Measurements from ENCODE around the gene RTF1.

The RTF1 gene

GRCh38 chr15:41484937-41485625 is 68.2 kb downstream of the RTF1 start:
- DNase-seq: no peak

GRCh38 chr15:41486286-41486685 is 69.4 kb downstream of the RTF1 start:
- DNase-seq: no peak

- DNase-seq: no peak
These were observed 70.5 kb downstream of the RTF1 start for GRCh38 chr15:41487381-41487780.

- DNase-seq: no peak
These were observed 70.9 kb downstream of the RTF1 start for GRCh38 chr15:41487802-41488201.

- DNase-seq: no peak
These were observed 72.7 kb downstream of the RTF1 start for GRCh38 chr15:41489641-41490040.

GRCh38 chr15:41490355-41490754 is 73.5 kb downstream of the RTF1 start:
- DNase-seq: no peak

GRCh38 chr15:41491889-41492288 is 75.0 kb downstream of the RTF1 start:
- DNase-seq: no peak

- no peak for DNase-seq
These were observed 75.8 kb downstream of the RTF1 start for GRCh38 chr15:41492597-41493204.

- DNase-seq: peak in 51 of 58 donors; percentile 8 to 64 (median 41)
These were observed 76.5 kb downstream of the RTF1 start, which contains the start of gene ITPKA for GRCh38 chr15:41493205-41493901. TSS of gene ITPKA (plus strand) at chr15:41493874. CDS start at chr15:41493928, 54 bp downstream.

- DNase-seq: no peak
These were observed 77.0 kb downstream of the RTF1 start for GRCh38 chr15:41493902-41494189.

GRCh38 chr15:41494190-41494921 is 77.5 kb downstream of the RTF1 start:
- DNase-seq: peak in 8 of 58 donors; percentile 24 to 50 (median 36)

- DNase-seq: peak in 1 of 58 donors; percentile 20
These were observed 78.2 kb downstream of the RTF1 start for GRCh38 chr15:41494922-41495735.

- DNase-seq: no peak
These were observed 79.1 kb downstream of the RTF1 start for GRCh38 chr15:41495736-41496599.

- no peak for DNase-seq
These were observed 81.8 kb downstream of the RTF1 start for GRCh38 chr15:41498657-41499056.

- DNase-seq: peak in 29 of 58 donors; percentile 5 to 68 (median 27)
These were observed 82.4 kb downstream of the RTF1 start for GRCh38 chr15:41499109-41499851.

GRCh38 chr15:41501191-41501917 is 84.5 kb downstream of the RTF1 start:
- peak in 4 of 58 donors; percentile 3 to 48 (median 18) for DNase-seq

GRCh38 chr15:41501931-41502794 is 85.3 kb downstream of the RTF1 start:
- DNase-seq: no peak

Measured in anterior cingulate cortex (tissue), 58 donors.